Osteocyte (in vitro differentiated cells): ENCODE data around the gene DCTN4. TPM values are rescaled to one million over a fixed set of nuclear protein-coding genes. Genes with fewer than 3 reads are reported as not detected.
A peak's percentile ranks its signal among the peaks of the same experiment; 100 is the strongest.

Experiments
- DNase-seq: peaks from one replicate; pipeline ENCODE4 v3.0.0; 2021; ENCODE audit warnings: mixed read lengths; ENCODE audit not compliant: unreplicated experiment; ENCODE audit errors: extremely low spot score
- H3K27ac Mint-ChIP-seq: one replicate; pipeline ENCODE4 v1.8.0; 2021; ENCODE audit warnings: mild to moderate bottlenecking, mixed read lengths; ENCODE audit not compliant: unreplicated experiment
- H3K27me3 Mint-ChIP-seq: one replicate; pipeline ENCODE4 v1.8.0; 2021; ENCODE audit warnings: mixed read lengths; ENCODE audit not compliant: unreplicated experiment
- H3K36me3 Mint-ChIP-seq: one replicate; pipeline ENCODE4 v1.8.0; 2021; ENCODE audit warnings: mixed read lengths; ENCODE audit not compliant: unreplicated experiment
- H3K4me1 Mint-ChIP-seq: one replicate; pipeline ENCODE4 v1.8.0; 2021; ENCODE audit warnings: mixed read lengths; ENCODE audit not compliant: unreplicated experiment
- H3K4me3 Mint-ChIP-seq: one replicate; pipeline ENCODE4 v1.8.0; 2021; ENCODE audit warnings: mild to moderate bottlenecking, moderate library complexity, mixed read lengths; ENCODE audit not compliant: unreplicated experiment
- H3K9me3 Mint-ChIP-seq: one replicate; pipeline ENCODE4 v1.8.0; 2021; ENCODE audit warnings: mixed read lengths; ENCODE audit not compliant: unreplicated experiment
- total RNA-seq: library from RNA; stranded (reverse); gene quantifications from 2 replicates; pipeline ENCODE4 v1.2.1, GENCODE V29; 2021
- TF ChIP-seq, protein P1 (sequence below): fragments of 200-600 bp; sonication (generic); IDR thresholded peaks from 2 replicates; pipeline ENCODE4 v1.5.0; 2021; ENCODE audit warnings: antibody characterized with exemption, mild to moderate bottlenecking, moderate library complexity

DCTN4 gene
- total RNA-seq, 1 donor from 2014 or later, result 62.0 TPM

DNA sequence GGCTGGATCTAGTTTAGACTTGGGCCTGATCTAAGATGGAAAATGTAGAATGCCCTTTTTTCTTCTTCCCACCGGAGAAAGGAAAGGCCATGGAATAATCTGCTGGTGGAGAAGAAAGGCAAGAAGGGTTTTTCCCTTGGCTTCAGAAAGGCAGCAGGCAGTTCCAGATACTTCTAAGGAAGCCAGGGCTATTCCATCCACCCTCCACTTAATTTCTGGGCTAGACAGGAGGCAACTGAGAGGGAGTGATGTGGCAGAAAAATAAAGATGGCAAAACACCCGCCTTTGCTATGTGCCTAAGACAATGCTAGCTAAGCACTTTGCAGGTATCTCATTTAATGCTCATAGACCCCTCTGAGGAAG is 87.9 kb downstream of the DCTN4 start:
- H3K27ac Mint-ChIP-seq, result peak overlapping the region; percentile 5
- H3K27me3 Mint-ChIP-seq, result peaks cover 2% of the 10 kb centered on the region
- DNase-seq, result no peak
- H3K9me3 Mint-ChIP-seq, result no peaks in the 10 kb centered on the region
- H3K4me1 Mint-ChIP-seq, result peaks cover 25% of the 10 kb centered on the region
- TF ChIP-seq, protein P1, sequence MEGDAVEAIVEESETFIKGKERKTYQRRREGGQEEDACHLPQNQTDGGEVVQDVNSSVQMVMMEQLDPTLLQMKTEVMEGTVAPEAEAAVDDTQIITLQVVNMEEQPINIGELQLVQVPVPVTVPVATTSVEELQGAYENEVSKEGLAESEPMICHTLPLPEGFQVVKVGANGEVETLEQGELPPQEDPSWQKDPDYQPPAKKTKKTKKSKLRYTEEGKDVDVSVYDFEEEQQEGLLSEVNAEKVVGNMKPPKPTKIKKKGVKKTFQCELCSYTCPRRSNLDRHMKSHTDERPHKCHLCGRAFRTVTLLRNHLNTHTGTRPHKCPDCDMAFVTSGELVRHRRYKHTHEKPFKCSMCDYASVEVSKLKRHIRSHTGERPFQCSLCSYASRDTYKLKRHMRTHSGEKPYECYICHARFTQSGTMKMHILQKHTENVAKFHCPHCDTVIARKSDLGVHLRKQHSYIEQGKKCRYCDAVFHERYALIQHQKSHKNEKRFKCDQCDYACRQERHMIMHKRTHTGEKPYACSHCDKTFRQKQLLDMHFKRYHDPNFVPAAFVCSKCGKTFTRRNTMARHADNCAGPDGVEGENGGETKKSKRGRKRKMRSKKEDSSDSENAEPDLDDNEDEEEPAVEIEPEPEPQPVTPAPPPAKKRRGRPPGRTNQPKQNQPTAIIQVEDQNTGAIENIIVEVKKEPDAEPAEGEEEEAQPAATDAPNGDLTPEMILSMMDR, result no peak
- H3K36me3 Mint-ChIP-seq, result no peaks in the 10 kb centered on the region
- peak overlapping the region; percentile 53 for H3K4me3 Mint-ChIP-seq

DNA sequence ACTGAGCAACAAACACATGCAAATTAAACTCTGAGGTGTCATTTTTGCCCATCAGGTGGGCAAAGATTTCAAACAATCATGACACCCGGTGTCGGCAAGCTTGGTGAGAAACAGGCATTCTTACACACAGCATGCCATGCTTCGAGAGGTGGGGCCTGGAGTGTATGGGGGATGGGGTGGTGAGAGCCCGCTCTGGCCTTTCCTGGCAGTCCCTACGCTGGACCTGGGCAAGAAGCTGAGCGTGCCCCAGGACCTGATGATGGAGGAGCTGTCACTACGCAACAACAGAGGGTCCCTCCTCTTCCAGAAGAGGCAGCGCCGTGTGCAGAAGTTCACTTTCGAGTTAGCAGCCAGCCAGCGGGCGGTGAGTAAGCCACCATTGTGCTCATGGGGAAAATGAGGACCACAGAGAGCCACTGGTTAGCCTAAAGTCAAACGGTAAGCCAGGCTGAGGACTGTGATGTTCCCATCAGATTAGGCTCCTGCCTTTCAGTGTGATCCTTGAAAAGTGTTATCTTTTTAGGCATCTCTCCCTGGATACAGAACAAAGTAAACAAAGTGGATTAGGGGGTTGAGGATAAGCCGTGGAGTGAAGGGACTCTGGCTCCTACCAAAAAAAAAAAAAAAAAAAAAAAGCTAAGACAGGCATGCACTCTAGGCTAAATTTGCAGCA is 88.4 kb downstream of the DCTN4 start:
- DNase-seq, result peak; percentile 63
- Mint-ChIP-seq H3K4me1 (peaks cover 25% of the 10 kb centered on the region), H3K36me3 (no peaks in the 10 kb centered on the region), H3K9me3 (no peaks in the 10 kb centered on the region), H3K4me3 (peak overlapping the region; percentile 53), H3K27me3 (peaks cover 2% of the 10 kb centered on the region), H3K27ac (peak overlapping the region; percentile 18)
- TF ChIP-seq, protein P1, result no peak

DNA sequence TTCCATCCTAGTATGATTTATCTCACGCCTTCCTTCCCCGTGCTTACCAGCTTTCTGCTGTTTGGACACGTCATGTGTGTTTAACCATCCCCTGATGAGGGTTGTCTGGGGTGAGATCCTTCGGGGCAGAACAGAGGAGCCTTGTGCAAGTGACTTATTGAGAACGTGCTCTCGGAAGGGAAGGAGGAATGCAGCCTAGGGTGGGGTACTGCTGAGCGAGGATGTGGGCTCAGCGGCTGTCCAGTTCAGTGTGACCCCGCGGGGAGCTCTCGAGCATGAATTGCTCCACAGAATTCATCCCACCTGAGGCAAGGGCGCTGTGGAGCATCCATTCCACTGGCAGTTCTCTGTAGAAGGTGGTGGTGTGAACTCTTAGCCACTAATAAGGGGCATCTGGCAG is 93.8 kb downstream of the DCTN4 start:
- H3K27ac Mint-ChIP-seq, result peak overlapping the region; percentile 3
- TF ChIP-seq, protein P1, result no peak
- peak; percentile 66 for DNase-seq
- H3K4me3 Mint-ChIP-seq, result no peak overlapping the region
- H3K36me3 Mint-ChIP-seq, result no peaks in the 10 kb centered on the region
- peaks cover 18% of the 10 kb centered on the region for H3K4me1 Mint-ChIP-seq
- no peaks in the 10 kb centered on the region for H3K9me3 Mint-ChIP-seq
- H3K27me3 Mint-ChIP-seq, result peaks cover 16% of the 10 kb centered on the region

DNA sequence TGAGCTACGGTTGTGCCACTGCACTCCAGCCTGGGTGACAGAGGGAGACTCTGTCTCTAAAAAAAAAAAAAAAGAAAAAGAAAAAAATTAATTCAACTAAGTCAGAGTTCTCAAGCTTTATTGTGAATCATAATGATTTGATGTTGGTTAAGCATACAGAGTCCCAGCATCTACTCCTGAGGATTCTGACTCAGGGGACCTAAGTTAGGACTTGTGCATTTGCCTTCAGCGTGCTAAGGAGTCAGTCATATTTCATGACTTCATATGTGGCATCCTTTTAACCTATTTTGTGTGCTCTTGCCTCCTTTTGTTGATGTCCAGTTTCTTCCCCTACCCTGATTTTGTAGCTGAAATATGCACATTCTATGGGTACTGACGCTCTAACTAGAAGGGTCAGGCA is 94.9 kb downstream of the DCTN4 start:
- TF ChIP-seq, protein P1, result no peak
- Mint-ChIP-seq H3K36me3 (no peaks in the 10 kb centered on the region), H3K4me1 (peaks cover 18% of the 10 kb centered on the region), H3K27ac (no peak overlapping the region), H3K9me3 (no peaks in the 10 kb centered on the region), H3K4me3 (no peak overlapping the region), H3K27me3 (peaks cover 14% of the 10 kb centered on the region)
- no peak for DNase-seq

DNA sequence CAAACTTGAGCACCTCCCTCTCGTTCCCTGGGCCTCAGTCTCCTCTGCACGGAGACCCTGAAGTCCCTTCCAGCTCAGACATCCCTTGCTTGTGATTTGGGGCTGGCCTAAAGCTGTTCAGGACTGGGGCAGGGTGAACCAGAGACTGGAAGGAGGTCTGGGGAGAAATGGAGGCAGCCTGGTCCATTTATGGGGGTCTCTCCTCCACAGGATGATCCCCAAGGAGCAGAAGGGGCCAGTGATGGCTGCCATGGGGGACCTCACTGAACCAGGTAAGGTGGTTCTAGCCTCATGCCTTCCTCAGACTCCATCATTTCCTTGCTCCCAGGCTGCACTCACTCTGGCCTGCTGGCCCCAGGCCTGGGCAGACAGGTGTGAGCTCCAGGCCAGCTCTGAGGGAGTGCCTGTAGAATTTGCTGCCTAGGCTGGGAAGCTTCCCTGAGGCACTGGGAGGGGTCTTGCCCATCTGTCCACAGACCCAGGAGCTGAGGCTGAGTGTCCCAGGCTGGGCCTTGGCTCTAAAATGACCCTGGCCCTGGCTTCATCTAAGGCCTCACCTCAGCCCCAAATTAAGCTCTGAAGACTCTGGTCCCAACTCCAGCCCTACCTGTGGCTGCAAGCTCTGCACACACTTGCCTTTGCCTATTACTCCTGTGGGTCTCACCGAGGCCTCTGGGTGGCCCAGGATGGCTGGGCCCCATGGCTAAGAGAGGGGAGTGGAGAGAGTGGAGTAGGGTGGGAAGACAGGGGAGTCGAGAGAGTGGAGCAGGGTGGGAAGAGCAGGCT is 95.9 kb downstream of the DCTN4 start:
- TF ChIP-seq, protein P1, result no peak
- DNase-seq, result no peak
- Mint-ChIP-seq H3K27me3 (peaks cover 14% of the 10 kb centered on the region), H3K27ac (no peak overlapping the region), H3K4me1 (peaks cover 18% of the 10 kb centered on the region), H3K4me3 (no peak overlapping the region), H3K9me3 (no peaks in the 10 kb centered on the region), H3K36me3 (no peaks in the 10 kb centered on the region)
